Stimulated activated CD8-positive, alpha-beta memory T cell treated with anti-CD3 and anti-CD28 coated beads, Interleukin-2, amount 100 ng/mL, for 1 hour (primary cell): ENCODE results near the gene WDR19.
"Not testable (repeated sequence)": the region's sequence is repeated elsewhere in the genome, so short reads cannot be mapped to it uniquely, and the experiment has no call there.

Experiments
- DNase-seq, 2 donors: peaks; one replicate each; pipeline ENCODE4 v3.0.0-alpha.2; 2020; ENCODE audit warnings: low read depth in 2 of 2

WDR19 gene

DNA sequence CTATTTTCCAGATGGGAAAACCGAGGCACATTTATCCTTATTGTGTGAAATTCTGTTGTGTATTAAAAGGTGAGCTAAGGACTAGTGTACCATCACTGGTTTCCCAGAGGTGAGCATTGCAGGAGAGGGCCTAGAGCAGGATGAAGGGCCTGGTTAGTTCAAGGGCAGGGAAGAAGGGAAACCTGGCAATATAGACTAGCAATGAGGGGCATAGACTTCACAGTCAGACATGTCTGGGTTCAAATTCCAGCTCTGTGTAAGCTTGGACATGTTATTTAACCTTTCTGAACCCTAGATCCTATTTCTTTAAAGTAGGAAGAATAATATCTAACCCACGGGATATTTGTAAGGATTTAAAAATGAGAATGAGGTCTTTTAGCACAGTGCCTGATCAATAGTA is 50.8 kb downstream of the WDR19 start:
- no peak for DNase-seq

DNA sequence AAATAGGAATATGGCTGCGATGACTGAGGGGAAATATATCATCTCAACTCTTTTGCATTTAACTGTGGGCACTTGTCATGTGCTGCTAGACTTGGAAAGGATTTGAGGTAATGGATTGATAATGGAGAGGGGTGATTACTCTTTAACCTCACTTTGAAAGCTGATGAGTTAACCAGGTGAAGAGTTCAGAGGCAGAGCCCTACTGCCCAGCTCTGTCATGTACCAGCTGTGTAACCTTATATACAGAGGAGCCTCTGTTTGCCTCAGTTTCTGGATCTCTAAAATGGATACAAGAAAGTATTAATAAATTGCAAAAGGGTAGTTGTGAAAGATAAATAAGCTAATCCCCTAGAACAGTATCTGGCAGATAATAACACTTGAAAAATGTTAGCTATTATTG is 51.5 kb downstream of the WDR19 start:
- no peak for DNase-seq

DNA sequence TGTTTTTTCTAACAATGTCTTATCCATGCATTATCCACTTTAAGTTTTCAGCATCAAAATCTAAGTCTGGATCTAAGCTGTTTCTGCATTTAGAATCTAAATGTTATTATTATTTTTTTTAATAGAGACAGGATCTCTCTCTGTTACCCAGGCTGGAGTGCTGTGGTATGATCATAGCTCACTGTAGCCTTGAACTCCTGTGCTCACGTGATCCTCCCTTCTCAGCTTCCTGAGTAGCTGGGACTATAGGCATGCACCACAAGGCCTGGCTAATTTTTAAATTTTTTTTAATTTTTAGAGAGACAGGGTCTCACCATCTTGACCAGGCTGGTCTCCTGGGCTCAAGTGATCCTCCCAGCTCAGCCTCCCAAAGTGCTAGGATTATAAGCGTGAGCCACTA is 52.7 kb downstream of the WDR19 start:
- no peak for DNase-seq

DNA sequence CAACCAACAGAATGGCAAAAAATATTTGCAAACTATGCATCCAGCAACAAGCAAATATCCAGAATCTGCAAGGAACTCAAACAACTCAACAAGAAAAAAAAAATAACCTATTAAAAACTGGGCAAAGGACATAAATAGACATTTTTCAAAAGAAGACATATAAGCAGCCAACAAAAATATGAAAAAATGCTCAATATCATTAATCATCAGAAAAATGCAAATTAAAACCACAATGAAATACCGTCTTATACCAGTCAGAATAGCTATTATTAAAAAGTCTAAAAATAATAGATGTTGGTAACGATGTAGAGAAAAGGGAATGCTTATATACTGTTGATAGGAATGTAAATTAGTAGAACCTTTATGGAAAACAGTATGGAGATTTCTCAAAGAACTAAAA is 53.4 kb downstream of the WDR19 start:
- no peak for DNase-seq

DNA sequence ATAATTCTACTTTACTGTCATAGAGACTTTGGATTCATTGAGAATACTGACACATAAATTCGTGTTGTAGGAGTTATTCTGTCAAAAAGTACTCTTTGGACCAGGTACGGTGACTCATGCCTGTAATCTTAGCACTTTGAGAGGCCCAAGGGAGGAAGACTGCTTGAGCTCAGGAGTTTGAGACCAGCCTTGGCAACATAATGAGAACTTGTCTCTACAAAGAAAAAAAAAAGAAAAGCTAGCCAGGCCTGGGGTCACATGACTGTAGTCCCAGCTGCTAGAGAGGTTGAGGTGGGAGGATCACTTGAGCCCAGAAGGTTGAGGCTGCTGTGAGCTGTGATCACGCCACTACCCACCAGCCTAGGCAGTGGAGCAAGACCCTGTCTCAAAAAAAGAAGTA is 54.9 kb downstream of the WDR19 start:
- no peak for DNase-seq

DNA sequence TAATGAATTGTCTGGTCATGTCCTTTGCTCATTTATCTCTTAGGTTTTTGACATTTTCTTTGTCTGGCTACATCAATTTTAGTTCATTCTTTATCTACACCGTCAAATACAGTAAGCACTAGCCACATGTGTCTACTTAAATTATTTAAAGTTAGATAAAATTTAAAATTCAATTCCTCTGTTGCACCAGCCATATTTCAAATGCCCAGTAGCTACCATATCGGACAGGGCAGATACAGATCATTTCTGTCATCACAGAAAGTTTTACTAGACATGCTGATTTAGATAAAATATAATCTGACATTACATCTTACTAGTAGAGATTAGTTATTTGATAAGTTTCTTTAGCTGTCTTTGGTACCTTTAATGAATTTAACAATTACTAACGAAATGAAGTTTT is 61.1 kb downstream of the WDR19 start:
- no peak for DNase-seq

DNA sequence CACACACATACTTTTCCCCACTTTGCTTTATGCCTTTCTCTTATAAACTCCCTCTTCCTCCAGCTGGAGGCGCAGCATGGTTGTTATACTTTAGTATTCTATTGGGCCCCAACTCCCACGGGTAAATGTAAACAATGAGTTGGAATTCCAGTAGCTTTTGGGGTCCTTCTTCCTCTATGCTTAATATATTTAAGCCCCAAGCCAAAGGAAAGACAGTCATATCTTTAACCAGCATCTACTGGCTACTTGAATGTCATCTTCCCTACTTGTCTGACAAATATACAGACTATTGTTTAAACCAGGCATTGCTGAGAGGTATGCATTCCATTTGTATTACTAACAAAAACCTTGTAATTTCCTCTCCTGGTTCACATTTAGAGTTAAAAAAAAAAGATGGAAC is 72.9 kb downstream of the WDR19 start:
- DNase-seq, result no peak

DNA sequence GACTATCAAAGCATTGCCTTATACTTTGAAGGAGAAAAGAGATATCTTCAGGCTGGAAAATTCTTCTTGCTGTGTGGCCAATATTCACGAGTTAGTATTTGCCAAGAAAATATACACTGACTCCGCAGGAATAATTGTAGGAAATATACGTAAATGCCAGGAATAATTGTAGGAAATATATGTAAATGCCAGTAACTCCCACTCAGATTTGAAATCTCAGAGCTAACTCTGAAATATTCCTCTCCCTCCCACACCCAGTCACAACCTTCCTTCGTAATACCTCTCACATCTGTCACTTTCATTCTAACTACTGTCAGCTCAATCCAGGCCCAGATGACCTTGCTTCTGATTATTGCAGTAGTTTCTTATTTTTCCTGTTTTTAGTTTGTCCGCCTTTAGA is 73.5 kb downstream of the WDR19 start:
- no peak for DNase-seq

DNA sequence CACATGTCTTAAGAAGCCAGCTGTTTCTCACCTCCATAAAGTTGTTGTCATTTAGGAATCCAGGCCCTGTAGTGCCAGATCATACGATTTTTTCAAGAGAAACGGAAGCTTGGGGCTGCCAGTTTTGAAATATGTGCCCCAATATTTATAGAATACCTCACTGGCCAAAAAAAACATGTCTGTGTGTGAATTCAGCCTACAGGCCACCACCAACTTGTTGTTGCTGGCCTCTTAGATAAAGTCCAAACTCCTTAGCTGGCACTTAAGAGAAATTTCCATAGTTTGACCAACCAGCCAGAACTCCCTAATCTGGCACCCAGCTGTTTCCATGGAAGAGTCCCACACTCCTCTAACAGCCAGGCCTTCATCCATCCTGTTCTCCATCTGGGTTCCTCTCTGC is 74.1 kb downstream of the WDR19 start:
- DNase-seq, result no peak

DNA sequence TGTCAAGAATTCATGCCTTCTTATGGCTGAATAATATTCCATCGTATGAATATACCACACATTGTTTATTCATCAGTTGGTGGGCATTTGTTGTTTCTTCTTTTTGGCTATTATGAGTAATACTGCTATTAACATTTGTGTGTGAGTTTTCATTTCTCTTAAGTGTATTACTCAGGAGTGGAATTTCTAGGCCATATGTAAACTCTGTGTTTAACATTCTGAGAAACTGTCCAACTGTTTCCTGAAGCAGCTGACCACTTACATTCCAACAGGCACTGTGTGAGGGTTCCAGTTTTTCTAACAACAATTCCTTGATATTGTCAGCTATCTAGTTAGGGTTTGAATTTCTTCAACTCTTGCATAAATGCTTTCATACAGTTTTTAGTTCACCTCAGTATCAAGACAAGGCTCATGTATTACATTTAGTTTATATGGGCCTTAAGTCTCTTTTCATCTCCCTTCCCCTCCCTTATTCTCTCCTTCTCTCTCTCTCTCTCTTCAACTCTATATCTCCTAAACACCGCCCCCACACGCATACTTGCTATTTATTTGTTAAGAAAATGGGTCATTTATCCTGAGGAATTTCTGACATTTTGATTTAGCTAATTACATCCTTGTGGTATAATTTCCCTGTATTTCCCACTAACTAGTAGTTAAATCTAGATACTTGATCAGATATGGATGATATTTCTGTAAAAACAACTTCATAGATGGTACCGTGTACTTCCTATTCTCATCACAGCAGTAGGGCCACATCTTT is 77.4 kb downstream of the WDR19 start:
- DNase-seq, result no peak

DNA sequence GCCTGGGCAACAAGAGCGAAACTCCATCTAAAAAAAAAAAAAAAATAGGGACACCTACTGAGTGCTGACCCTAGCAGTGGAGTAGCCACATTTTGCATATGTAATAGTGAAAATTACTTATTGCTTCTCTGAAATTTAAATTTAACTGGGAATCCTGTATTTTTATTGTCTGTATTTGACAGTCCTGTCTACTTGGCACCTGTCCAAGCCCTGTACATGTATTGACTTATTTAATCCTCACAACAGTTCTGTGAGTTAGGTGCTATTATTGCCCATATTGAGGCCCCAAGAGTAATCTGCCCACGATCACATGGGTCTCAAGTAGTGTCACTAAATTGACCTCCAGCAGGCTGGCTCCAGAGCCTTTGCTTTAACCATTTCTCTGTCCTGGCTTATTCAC is 81.6 kb downstream of the WDR19 start:
- DNase-seq, result no peak

DNA sequence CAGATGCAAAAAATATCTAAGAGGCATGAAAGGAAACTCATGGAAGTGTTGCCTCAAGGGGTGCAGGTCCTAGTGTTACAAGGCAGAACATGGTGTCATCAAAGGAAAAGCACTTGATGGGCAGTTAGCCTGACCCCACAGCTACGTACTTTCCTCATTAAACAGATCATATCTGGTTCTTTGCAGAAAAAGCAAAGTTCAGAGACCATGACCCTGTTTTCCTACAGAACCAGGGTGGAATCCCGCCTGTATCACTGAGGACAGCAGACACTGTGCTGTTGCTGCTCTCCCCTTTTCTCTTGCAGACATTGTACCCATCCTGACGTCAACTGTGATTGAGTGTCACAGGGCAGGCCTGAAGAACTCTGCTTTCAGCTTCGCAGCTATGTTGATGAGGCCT is 92.2 kb downstream of the WDR19 start:
- DNase-seq, result no peak

DNA sequence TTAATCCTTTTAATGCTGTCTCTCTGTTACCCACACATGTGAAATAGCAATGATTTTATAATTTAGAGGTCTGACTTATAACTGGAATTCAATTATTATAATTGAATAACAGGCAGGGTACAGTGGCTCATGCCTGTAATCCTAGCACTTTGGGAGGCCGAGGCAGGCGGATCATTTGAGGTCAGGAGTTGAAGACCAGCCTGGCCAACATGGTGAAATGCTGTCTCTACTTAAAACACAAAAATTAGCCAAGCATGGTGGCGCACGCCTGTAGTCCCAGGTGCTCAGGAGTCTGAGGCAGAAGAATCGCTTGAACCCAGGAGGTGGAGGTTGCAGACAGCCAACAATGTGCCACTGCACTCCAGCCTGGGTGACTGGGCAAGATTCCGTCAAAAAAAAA is 95.3 kb downstream of the WDR19 start:
- DNase-seq, result not testable (repeated sequence)

DNA sequence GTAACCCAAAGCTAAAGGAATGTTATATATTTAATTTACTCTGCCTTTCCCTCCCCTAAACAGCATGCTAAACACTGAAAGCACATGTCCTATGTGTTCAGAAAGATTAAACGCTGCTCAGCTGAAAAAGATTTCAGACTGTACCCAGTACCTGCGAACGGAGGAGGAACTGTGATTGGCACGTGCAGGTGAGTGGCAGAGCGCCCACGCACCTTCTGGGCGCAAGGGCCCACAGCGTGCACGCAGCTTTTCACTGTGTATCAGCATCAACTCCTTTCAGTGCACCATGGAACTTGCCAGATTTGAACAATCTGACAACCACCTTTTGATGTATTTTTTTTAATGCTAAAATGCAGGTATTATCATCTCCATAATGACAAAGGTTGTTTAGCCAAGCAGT is 96.1 kb downstream of the WDR19 start:
- no peak for DNase-seq

DNA sequence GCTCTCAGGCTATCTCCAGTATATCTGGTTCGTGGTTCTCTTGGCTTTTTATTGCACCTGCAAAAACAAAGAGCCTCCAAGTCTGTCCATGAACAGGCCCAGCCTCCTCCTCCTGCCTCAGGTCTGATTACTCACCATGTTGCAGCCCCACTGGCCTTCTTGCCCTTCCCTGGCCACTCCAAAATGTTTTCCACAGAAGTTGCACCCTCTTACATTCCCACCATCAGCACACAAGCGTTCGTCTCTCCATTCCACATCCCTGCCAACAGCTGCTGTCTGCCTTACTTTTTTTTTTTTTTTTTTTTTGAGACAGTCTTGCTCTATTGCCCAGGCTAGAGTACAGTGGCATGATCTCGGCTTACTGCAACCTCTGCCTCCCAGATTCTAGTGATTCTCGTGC is 97.1 kb downstream of the WDR19 start:
- DNase-seq, result no peak

DNA sequence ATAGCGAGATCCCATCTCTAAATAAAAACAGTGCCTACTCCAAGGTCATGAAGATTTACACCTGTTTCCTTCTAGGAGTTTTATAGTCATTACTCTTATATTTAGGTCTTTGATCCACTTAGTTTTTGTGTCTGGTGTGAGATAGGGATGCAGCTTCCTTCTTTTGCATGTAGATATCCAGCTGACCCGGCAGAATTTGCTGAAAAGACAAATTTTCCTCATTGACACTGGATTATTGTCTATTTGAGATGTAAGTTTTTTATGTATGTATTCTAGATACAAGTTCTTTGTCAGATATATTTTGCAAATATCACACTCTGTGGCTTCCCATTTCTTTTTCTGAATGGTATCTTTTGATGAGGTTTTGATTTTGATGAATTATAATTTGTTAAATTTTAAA is 98.4 kb downstream of the WDR19 start:
- DNase-seq, result no peak

DNA sequence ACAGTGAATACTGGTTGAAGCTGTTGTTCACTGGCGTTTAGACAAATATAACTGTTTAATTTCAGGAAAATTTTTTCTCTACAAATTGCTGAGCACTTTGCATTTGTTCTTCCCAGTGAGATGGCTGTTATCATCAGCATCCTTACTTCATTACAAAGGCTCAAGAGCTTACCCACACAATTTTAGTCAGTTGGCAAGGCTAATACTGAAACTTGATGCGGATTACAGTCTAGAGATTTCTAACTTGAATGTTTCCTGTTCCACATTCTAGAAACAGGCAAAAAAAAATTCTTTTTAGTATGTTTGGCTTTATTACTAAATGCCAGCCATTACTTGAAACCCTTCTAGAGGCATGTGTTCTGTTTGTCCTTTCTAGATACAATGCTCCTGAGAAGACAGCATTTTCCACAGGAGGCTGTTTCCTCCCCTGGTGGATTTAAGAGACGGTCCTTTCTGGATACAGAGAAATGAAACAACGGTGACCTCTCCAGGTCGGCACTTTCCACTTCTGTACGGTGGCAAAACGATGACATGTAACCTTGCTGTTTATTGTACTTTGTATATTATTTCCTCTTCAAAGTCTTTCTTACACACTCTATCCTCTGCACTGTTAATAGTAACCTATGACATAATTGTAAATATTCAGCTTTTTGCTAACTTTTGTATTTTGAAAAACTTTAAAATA is 102.9 kb downstream of the WDR19 start:
- DNase-seq, result no peak

DNA sequence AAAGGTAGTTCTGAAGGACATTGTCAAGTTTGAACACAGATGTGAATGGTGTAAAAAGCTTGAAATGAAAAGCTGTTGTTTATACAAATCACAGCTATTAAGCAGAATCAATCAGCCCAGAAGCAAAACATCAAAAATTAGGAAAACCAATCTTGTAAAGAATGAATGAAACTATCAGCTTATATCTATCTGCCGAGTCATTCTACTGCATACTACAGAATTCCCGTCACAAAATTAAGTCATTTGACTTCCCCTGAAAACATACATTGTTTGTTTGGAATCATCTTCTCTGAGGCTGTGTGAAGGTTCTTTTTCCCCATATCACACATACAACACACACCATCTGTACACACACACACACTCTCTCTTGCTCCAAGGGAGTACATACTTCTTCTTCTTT is 103.5 kb downstream of the WDR19 start:
- no peak for DNase-seq

DNA sequence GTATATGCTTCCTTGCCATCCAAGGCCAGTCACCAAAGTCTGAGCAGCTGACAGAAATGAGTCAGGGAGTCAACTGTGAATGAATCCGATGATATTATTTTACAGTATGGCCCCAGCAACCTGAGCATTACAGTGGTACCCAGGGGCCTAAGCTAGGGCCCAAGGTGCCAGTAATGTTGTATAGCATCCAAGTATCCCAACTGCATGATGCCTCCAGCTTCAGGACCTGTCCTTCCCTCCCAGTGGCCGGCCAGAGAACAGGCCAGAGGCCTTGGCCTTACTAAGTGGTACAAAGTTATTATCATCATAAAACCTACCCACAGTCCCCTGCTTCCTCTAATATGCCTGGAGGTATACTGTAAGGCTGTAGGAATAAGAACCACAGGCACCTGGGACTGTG is 103.9 kb downstream of the WDR19 start:
- DNase-seq, result no peak

DNA sequence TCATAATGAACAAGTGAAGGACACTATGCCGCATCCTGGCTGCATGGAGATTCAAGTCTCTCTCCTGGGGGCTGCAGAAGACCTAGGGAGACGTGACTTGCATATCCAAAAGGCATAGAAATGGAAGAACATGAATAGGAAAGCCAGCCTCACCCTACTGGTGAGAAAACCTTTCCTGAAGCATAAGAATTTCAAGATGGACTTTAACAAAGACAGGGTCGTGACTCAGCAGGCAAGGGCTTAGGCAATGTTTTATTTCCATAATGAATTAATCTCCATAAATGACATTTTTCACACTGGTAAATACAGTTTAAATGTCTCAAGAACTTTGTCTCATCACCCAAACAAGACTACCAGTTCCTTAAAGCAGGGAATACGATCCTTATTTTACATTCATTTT is 104.9 kb downstream of the WDR19 start:
- no peak for DNase-seq

DNA sequence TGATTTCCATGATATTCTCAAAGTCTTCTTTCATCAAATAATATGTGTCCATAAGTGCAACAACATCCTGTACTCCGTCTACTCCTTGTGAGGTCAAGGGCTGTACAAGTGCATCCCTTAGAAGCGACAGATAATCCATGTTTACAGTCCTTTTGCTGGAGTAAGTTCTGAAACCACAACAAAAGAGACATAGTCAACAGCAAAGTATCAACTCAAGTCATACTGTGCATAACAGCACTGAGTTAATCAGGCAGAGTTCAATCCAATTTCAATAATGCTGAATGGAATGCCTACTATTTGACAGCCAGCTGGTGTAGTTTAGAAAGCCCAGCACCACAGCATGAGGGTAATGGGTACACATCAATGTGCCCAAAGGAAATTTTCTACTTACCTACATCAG is 109.4 kb downstream of the WDR19 start:
- DNase-seq, result no peak

DNA sequence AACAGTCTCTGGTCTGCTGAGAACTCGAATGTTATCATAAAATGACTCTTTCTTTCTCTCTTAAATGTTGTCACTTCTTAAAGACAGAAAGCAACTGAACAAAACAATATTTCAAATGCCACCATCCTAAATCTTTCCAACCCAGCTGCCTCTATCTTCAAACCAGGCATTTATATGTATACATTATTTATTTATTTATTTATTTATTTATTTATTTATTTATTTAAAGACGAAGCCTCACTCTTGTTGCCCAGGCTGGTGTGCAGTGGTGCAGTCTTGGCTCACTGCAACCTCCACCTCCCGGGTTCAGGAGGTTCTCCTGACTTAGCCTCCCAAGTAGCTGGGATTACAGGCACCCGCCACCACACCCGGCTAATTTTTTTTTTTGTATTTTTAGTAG is 110.1 kb downstream of the WDR19 start:
- DNase-seq, result not testable (repeated sequence)

DNA sequence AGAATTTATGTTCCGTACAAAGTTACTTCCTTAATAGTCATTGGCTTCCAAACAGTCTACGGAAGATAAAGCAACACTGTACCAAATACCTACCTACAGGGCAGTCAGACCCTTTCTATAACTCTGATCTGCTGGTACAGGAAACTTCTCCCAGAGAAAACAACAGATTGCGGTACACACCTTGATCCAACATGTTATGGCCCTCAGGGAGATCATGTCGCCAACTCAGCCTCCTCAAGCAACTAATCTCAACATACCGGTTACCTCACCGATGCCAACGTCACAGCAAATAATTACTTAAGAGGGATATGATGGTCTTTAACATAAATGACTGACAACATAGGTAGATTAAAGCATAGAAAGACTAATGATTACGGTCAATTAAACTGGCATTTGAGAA is 113.5 kb downstream of the WDR19 start:
- DNase-seq, result no peak

DNA sequence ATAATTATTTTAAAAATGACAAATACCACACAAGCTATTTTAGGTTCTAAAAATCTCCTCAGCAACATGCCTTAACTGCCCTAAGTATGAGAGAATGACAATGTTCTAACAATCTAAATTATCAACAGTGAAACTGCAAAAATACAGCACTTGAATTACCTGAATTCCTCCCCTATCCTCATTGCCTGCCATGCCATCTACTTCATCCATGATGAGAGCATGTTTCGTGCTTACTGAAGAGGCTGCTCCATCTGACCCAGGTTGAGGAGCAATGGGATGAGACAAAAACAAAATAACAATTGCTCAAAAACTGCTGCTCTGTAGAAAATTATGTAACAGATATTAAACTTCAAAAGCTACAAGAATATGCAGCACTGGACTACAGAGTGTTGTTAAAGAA is 120.6 kb downstream of the WDR19 start:
- DNase-seq, result no peak
